Neural crest cell (in vitro differentiated cells): Measurements from ENCODE around the gene HSD17B12. TPM values are rescaled to one million over a fixed set of nuclear protein-coding genes. Genes with fewer than 3 reads are reported as not detected.
A peak's percentile ranks its signal among the peaks of the same experiment; 100 is the strongest.

Experiments used
- DNase-seq: peaks from one replicate; pipeline ENCODE4 v3.0.0; 2021; ENCODE audit warnings: low read depth, mixed read lengths, low spot score
- H3K27ac Mint-ChIP-seq: one replicate; pipeline ENCODE4 v1.8.0; 2021; ENCODE audit warnings: mild to moderate bottlenecking, mixed read lengths; ENCODE audit not compliant: unreplicated experiment
- H3K27me3 Mint-ChIP-seq: 2 replicates; pipeline ENCODE4 v1.8.0; 2021; ENCODE audit warnings: low read depth, mild to moderate bottlenecking, mixed read lengths
- H3K36me3 Mint-ChIP-seq: 2 replicates; pipeline ENCODE4 v1.8.0; 2021; ENCODE audit warnings: low read depth, mild to moderate bottlenecking, mixed read lengths
- H3K4me1 Mint-ChIP-seq: 2 replicates; pipeline ENCODE4 v1.8.0; 2021; ENCODE audit warnings: mixed read lengths
- H3K4me3 Mint-ChIP-seq: one replicate; pipeline ENCODE4 v1.8.0; 2021; ENCODE audit warnings: mild to moderate bottlenecking, mixed read lengths
- H3K9me3 Mint-ChIP-seq: 2 replicates; pipeline ENCODE4 v1.8.0; 2021; ENCODE audit warnings: mixed read lengths
- CTCF ChIP-seq: fragments of 200-600 bp; sonication (generic); conservative IDR thresholded peaks from 2 replicates; pipeline ENCODE4 v1.5.0; 2021; ENCODE audit warnings: antibody characterized with exemption, mild to moderate bottlenecking
- total RNA-seq: library from RNA; stranded (reverse); gene quantifications from 2 replicates; pipeline ENCODE4 v1.2.1, GENCODE V29; 2021

The HSD17B12 gene
- total RNA-seq, 1 donor from 2014 or later, result 116 TPM

GRCh38 chr11:43810929-43811596 is 130.5 kb downstream of the HSD17B12 start:
- Mint-ChIP-seq H3K27me3 (no peaks in the 10 kb centered on the region), H3K4me1 (no peaks in the 10 kb centered on the region), H3K9me3 (no peaks in the 10 kb centered on the region), H3K27ac (no peak overlapping the region), H3K4me3 (no peak overlapping the region), H3K36me3 (peaks cover 14% of the 10 kb centered on the region)
- TF ChIP-seq CTCF, result peak; percentile 30
- no peak for DNase-seq

GRCh38 chr11:43812471-43812870 is 131.9 kb downstream of the HSD17B12 start:
- no peaks in the 10 kb centered on the region for H3K4me1 Mint-ChIP-seq
- no peaks in the 10 kb centered on the region for H3K9me3 Mint-ChIP-seq
- H3K27me3 Mint-ChIP-seq, result no peaks in the 10 kb centered on the region
- no peak for DNase-seq
- no peak for TF ChIP-seq CTCF
- H3K27ac Mint-ChIP-seq, result no peak overlapping the region
- peaks cover 10% of the 10 kb centered on the region for H3K36me3 Mint-ChIP-seq
- H3K4me3 Mint-ChIP-seq, result no peak overlapping the region

DNA sequence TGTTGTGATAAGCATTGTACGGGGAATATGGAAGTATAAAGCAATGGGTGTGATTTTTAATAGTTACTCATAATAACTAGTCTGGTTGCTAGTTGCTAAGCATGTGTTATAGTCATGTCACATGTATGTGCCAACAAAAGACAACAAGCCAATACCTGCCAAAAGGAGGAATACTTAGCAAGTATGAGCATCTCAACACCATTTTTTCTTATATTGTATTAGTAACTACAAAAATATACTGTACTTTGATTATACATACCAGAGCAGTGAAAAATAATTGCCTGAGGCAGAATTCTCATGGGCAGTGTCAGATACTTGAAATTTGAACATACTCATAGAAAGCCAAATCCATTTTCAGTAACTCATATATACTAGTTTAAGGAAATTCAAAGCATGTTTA is 137.7 kb downstream of the HSD17B12 start:
- peaks cover 28% of the 10 kb centered on the region for H3K36me3 Mint-ChIP-seq
- no peaks in the 10 kb centered on the region for H3K4me1 Mint-ChIP-seq
- TF ChIP-seq CTCF, result no peak
- peaks cover 3% of the 10 kb centered on the region for H3K9me3 Mint-ChIP-seq
- no peak overlapping the region for H3K4me3 Mint-ChIP-seq
- H3K27ac Mint-ChIP-seq, result no peak overlapping the region
- DNase-seq, result no peak
- no peaks in the 10 kb centered on the region for H3K27me3 Mint-ChIP-seq

- Mint-ChIP-seq H3K36me3 (peaks cover 27% of the 10 kb centered on the region), H3K9me3 (peaks cover 3% of the 10 kb centered on the region), H3K27ac (no peak overlapping the region), H3K4me1 (no peaks in the 10 kb centered on the region), H3K27me3 (no peaks in the 10 kb centered on the region), H3K4me3 (no peak overlapping the region)
- no peak for DNase-seq
- no peak for TF ChIP-seq CTCF
Measured at GRCh38 chr11:43819926-43820325, 139.4 kb downstream of the HSD17B12 start.

DNA sequence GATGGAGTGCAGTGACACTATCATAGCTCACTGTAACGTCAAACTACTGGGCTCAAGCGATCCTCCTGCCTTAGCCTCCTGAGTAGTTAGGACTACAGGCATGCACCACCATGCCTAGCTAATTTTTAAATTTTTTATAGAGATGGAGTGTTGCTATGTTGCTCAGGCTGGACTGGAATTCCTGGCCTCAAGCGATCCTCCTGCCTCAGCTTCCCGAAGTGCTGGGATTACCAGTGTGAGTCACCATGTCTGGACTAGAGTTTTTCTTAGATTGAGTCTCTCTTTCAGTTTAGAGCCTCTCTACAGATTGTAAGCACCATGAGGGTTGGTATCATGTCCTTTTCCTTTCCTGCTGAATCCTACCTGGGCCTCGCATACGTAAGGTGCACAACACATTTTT is 142.8 kb downstream of the HSD17B12 start:
- Mint-ChIP-seq H3K4me1 (no peaks in the 10 kb centered on the region), H3K4me3 (no peak overlapping the region), H3K27me3 (no peaks in the 10 kb centered on the region), H3K9me3 (peaks cover 3% of the 10 kb centered on the region), H3K27ac (no peak overlapping the region), H3K36me3 (peaks cover 17% of the 10 kb centered on the region)
- DNase-seq, result no peak
- no peak for TF ChIP-seq CTCF
